Motor neuron (in vitro differentiated cells): Measurements from ENCODE around the gene C1orf159. TPM values are rescaled to one million over a fixed set of nuclear protein-coding genes. Genes with fewer than 3 reads are reported as not detected.
A peak's percentile ranks its signal among the peaks of the same experiment; 100 is the strongest.
"Not testable (repeated sequence)": the region's sequence is repeated elsewhere in the genome, so short reads cannot be mapped to it uniquely, and the experiment has no call there.

ENCODE experiments used
- ATAC-seq, 8 experiments: fragments of 200-7000 bp; cut with Tn5 transposase; replicated peaks in 6 of 8; 2 replicates each; pipeline ENCODE4 v1.8.0; 2021; ENCODE audit warnings: mild to moderate bottlenecking in 8 of 8, moderate library complexity in 8 of 8
- H3K27ac ChIP-seq, 2 donors: fragments of 250-450 bp; sonication (Bioruptor Pico); 2 replicates each; pipeline ENCODE4 v1.9.0; 2021; ENCODE audit warnings: antibody characterized with exemption in 2 of 2, mild to moderate bottlenecking in 2 of 2, moderate library complexity in 1 of 2
- H3K4me1 ChIP-seq, 2 donors: fragments of 250-450 bp; sonication (Bioruptor Pico); replicated peaks in 1 of 2; 2 replicates each; pipeline ENCODE4 v1.6.1; 2021; ENCODE audit warnings: antibody characterized with exemption in 2 of 2, mild to moderate bottlenecking in 2 of 2, moderate library complexity in 1 of 2
- H3K4me3 ChIP-seq, 5 donors: fragments of 250-450 bp; sonication (Bioruptor Pico); 2 replicates each; pipeline ENCODE4 v1.9.0; 2021; ENCODE audit warnings: antibody characterized with exemption in 5 of 5, mild to moderate bottlenecking in 5 of 5, moderate library complexity in 4 of 5
- WGBS, 10 experiments: fragments of 450-650 bp; shearing (Covaris generic); methylation state at CpG; one replicate each; pipeline ENCODE4 v1.0.0; 2022; 5-methylcytosine and 5-hydroxymethylcytosine counted together
- in situ Hi-C, 9 experiments: fragments of 400-800 bp; cut with MboI; loops; one replicate each; pipeline ENCODE4 v1.15.0; 2021; ENCODE audit warnings: low sequenced_read_pairs in 9 of 9, low pct_unique_long_range_greater_than_20kb in 2 of 9; ENCODE audit not compliant: unreplicated experiment in 9 of 9
- total RNA-seq, 8 experiments: library from RNA; unstranded; fragments of 300-600 nt; gene quantifications; 2 replicates each; pipeline versions ENCODE4 v1.2.3 to v1.2.4, GENCODE V29; 2022

The C1orf159 gene
- total RNA-seq, 8 experiments from 2014 or later = 5.8 to 17.9 (median 9.7) TPM

DNA sequence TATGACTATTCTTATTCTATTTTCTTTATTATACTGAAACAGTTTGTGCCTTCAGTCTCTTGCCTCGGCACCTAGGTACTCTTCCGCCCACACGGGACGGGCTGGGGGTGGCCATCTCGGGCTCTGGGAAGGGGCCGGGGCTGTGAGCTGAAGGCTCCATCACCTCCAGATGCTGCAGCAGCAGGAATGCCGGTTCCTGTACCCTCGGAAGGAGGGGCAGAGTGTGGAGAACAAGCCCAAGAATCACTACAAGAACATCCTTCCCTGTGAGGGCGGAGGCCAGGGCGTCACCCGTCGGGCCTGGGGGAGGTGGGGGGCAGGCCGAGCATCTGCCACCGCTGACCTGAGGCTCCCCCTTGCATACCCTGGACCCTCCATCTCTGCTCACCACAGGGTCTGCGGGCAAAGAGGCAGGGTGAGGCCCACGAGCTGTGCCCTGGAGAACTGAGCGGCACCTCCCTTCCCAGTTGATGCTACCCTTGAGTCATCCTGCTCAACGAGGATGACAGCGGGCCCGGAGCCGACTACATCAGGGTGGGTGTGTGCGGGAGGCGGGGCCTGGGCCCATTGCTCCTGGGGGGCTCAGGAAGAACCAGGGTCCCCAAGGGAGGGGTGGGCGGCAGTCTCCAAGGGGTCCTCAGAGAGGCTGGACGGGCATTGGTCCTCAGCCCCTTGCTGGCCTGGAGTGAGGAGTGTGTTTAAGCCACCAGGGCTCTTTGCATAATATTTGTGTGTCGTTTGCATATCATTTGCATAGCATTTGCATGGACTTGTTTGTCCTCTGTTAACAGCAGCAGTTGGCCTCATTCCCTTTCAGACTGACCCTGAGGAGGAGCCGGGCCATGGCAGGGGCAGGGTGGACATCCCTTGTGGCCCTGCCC, 49.2 kb downstream of the C1orf159 start:
- H3K27ac ChIP-seq = no peak overlapping the region
- peaks cover 26 to 59% of the 10 kb centered on the region in 2 donors for H3K4me1 ChIP-seq
- ATAC-seq = peak in 3 of 8 experiments; percentile 9 to 64 (median 41)
- in situ Hi-C loops = no loop called here
- H3K4me3 ChIP-seq = peak overlapping the region in 1 of 5 donors; percentile 51
- WGBS, 10 experiments = 6 to 70% (median 30%) methylated on average over 1 to 10 of the region's 27 CpGs; no CpG with 5 or more reads in 3 of the 10 experiments

DNA sequence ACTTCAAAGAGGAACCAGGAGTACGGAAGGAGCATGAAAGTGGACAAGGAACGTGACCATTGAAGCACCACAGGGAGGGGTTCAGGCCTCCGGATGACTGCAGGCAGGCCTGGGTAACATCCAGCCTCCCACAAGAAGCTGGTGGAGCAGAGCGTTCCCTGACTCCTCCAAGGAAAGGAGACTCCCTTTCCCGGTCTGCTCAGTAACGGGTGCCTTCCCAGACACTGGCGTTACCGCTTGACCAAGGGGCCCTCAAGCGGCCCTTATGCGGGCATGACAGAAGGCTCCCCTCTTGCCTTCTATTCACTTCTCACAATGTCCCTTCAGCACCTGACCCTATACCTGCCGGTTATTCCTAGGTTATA, 50.0 kb downstream of the C1orf159 start:
- 12 to 75% (median 53%) methylated on average over 3 to 11 of the region's 11 CpGs; no CpG with 5 or more reads in 2 of the 10 experiments for WGBS, 10 experiments
- ATAC-seq, H3K27ac ChIP-seq, H3K4me3 ChIP-seq, in situ Hi-C loops: not testable (repeated sequence)
- peaks cover 26 to 60% of the 10 kb centered on the region in 2 donors for H3K4me1 ChIP-seq

DNA sequence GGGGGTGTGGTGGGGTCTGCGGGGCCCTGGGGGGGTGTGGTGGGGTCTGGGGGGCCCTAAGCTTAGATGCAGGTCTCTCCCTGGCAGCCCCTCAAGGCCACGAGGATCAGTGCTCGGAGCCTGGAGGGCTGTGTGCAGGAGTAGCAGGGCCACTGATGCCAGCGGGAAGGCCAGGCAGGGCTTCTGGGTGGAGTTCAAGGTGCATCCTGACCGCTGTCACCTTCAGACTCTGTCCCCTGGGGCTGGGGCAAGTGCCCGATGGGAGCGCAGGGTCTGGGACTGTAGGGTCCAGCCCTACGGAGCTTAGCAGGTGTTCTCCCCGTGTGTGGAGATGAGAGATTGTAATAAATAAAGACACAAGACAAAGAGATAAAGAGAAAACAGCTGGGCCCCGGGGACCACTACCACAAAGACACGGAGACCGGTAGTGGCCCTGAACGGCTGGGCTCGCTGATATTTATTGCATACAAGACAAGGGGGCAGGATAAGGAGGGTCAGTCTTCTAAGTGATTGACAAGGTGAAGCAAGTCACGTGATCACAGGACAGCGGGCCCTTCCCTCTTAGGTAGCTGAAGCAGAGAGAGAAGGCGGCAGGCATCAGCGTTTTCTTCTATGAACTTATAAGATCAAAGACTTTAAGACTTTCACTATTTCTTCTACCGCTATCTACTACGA, 50.5 kb downstream of the C1orf159 start:
- Histone ChIP-seq H3K4me3 (no peak overlapping the region), H3K27ac (no peak overlapping the region), H3K4me1 (peaks cover 26 to 55% of the 10 kb centered on the region in 2 donors)
- in situ Hi-C loops = no loop called here
- 0 to 93% (median 39%) methylated on average over 1 to 15 of the region's 20 CpGs for WGBS, 10 experiments
- no peak for ATAC-seq

DNA sequence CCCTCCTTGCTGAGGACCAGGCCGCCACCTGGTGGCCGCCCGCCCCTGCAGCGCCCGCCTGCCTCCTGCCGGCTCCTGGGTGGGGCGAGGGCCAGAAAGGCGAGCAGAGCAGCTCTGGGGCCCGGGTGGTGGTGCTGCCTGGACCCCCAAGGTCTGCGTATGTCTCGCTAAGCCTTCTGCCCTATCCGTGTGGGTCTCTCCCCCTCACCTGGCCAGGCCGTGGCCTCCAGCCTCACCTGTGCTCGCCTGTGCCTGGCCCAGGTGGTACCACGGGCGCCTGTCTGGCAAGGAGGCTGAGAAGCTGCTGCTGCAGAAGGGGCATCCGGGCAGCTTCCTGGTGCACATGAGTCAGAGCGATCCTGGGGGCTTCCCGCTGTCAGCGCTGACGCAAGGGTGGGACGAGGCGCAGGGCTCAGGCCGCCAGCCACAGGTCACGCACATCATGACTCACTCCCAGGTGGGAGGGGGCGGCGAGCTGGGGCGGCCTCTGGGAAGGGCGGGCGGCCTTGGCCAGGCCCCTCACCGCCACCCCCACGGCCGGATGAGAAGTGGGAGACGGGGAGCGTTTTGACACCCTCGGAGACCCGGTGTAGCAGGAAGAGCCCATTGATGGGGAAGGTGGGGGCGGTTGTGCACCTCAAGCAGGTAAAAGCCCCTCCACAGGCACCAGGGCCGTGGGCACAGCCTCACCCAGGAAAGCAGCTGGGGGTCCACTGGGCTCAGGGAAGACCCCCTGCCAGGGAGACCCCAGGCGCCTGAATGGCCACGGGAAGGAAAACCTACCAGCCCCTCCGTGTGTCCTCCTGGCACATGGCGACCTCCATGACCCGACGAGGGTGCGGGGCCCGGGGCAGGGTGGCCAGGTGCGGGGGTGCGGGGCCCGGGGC, 51.7 kb downstream of the C1orf159 start:
- peak overlapping the region in 2 of 5 donors; percentile 17 to 24 for H3K4me3 ChIP-seq
- H3K4me1 ChIP-seq = peaks cover 22 to 50% of the 10 kb centered on the region in 2 donors
- H3K27ac ChIP-seq = peak overlapping the region in 1 of 2 donors; percentile 62
- in situ Hi-C loops = no loop called here
- WGBS, 10 experiments = 5 to 12% (median 8%) methylated on average over 2 to 17 of the region's 50 CpGs; no CpG with 5 or more reads in 6 of the 10 experiments
- peak; percentile 55 to 70 (median 64) for ATAC-seq

DNA sequence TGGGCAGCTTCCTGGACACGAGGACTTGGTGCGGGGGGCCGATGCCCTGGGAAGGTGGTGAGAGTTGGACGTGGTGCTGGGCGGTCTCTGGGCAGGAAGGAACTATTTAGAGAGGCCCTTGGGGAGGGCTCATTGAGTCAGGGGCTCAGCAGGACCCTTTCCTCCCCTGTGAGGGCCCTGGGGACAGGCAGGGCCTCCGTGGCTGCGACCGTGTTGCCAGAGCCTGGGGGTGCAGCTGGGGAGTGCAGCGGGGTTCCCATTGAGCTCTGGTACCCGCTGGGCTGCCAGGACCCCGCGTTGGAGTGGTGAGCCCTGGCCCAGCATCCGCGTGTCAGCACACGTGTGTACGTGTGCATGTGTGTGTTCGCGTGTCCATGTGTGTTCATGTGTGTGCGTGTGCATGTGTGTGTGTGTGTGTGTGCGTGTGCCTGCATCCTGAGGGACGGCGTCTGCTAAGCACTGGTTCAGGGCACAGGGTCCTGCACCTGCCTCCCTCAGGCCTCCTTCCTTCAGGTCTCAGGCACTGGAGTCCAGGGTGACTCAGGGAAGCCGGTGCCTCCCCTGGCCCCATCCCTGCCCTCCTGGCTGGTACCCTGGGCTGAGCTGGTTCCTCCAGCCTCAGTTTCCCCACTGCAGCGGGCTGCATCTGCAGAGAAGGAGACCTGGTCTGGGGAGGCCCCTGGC, 52.5 kb downstream of the C1orf159 start:
- ATAC-seq = peak in 1 of 8 experiments; percentile 1
- peak overlapping the region in 1 of 2 donors; percentile 62 for H3K27ac ChIP-seq
- peaks cover 25 to 54% of the 10 kb centered on the region in 2 donors for H3K4me1 ChIP-seq
- 20 to 92% (median 43%) methylated on average over 1 to 8 of the region's 24 CpGs; no CpG with 5 or more reads in 5 of the 10 experiments for WGBS, 10 experiments
- peak overlapping the region in 2 of 5 donors; percentile 17 to 24 for H3K4me3 ChIP-seq
- in situ Hi-C loops = no loop called here

DNA sequence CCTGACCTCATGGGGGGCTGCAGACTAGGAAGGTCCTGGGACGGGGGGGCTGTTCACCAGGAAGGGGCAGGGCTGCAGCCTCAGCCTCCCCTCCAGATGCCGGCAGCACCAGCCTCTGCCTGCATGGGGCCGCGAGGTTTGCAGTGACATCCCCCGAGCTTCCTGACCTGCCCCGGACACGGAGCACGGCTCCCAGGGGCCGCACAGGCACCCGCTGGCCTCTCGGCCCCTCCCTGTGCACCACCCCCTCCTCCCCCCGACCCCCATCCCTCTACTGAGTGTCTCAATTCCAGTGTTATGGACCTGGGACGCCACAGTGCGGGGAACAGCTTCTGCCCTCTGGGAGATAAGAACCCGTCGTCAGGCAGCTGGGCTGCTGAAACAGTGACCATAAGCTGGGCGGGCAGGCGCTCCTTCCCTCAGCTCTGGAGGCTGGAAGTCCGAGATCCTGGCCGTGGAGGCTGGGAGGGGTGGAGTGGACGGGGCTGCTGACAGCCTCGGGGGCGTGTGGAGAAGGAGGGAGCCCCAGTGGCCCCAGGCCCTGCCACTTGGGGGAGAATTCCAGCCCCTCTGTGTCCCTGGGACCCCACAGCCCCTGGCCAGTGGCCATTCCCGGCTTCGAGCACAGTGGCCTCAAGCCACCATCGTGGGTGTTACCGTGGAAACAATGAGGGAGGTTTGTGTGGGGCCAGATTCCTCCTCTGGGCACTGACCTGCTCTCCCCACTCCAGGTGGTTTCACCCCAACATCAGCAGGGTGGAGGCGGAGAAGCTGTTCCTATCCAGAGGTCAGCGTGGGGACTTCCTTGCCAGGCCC, 53.3 kb downstream of the C1orf159 start:
- WGBS, 10 experiments = 30 to 80% (median 38%) methylated on average over 1 to 4 of the region's 29 CpGs; no CpG with 5 or more reads in 6 of the 10 experiments
- in situ Hi-C loops = no loop called here
- ATAC-seq = peak in 1 of 8 experiments; percentile 5
- H3K27ac ChIP-seq = no peak overlapping the region
- H3K4me3 ChIP-seq = peak overlapping the region in 2 of 5 donors; percentile 3 to 11
- peaks cover 17 to 51% of the 10 kb centered on the region in 2 donors for H3K4me1 ChIP-seq

DNA sequence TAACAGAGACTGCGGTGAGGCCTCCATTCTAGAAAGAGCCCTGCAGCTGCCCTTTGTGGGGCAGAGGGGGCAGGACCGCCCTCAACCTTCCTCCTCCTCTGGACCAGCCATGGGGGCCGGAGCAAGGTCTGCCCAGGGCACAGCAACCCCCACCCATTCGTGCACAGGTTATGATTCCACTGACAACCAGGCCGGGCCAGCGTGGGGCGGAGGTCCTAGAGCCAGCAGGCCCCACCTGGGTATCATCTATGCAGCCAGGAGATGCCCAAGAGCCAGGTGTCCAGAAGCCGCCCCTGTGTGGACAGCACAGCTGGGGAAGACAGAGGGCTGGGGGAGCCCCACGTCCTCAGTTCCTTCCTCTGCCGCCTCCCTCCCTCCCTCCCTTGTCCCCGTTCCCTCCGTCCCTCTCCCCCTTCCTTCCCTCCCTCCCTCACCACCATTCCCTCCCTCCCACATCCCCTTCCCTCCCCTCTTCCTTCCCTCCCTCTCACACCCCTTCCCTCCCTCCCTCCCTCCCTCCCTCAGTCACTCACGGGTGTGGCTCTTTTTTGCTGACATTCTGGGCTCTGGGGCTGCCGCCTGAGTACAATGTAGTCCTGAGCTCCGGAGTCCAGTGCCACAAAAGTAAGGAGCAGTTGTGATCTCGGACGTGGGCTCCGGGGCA, 54.1 kb downstream of the C1orf159 start:
- peak overlapping the region in 2 of 5 donors; percentile 3 to 11 for H3K4me3 ChIP-seq
- 14 to 100% (median 64%) methylated on average over 1 to 7 of the region's 18 CpGs; no CpG with 5 or more reads in 4 of the 10 experiments for WGBS, 10 experiments
- H3K27ac ChIP-seq = no peak overlapping the region
- peak in 2 of 8 experiments; percentile 8 to 17 for ATAC-seq
- in situ Hi-C loops = no loop called here
- H3K4me1 ChIP-seq = peaks cover 16 to 49% of the 10 kb centered on the region in 2 donors

DNA sequence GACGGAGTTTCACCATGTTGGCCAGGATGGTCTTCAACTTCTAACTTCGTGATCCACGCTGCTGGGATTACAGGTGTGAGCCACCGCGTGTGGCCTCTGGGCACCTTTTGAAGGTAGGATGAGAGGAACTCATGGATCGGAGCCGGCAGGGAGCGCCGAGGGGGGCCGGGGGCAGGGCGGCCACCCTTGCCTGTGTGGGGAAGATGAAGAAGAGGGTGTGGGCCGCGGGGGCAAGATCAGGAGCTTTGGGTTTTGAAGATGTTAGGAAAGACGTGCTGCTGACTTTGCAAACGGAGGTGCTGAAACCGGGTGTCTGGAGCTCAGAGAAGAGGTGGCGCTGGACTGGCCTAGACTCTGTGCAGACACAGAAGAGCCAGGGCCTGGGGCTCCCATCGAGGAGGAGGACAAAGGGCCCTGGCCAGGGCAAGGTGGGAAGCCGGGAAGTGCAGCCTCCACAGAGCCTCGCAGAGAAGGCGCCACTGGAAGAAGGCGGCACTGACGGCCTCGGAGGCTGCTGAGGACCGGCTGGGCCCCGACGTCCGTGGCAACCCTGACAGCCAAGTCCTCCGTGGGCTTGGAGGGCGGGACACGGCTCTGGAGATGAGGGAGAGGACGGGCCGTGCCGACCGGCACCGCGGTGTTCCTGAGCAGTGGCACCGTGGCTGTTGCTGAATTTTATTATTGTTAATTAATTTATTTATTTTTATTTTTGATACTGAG, 55.4 kb downstream of the C1orf159 start:
- Histone ChIP-seq H3K4me3 (peak overlapping the region in 2 of 5 donors; percentile 46 to 53), H3K4me1 (peaks cover 16 to 47% of the 10 kb centered on the region in 2 donors), H3K27ac (no peak overlapping the region)
- ATAC-seq = no peak
- in situ Hi-C loops = no loop called here
- 11 to 100% (median 36%) methylated on average over 1 to 27 of the region's 38 CpGs; no CpG with 5 or more reads in 3 of the 10 experiments for WGBS, 10 experiments

DNA sequence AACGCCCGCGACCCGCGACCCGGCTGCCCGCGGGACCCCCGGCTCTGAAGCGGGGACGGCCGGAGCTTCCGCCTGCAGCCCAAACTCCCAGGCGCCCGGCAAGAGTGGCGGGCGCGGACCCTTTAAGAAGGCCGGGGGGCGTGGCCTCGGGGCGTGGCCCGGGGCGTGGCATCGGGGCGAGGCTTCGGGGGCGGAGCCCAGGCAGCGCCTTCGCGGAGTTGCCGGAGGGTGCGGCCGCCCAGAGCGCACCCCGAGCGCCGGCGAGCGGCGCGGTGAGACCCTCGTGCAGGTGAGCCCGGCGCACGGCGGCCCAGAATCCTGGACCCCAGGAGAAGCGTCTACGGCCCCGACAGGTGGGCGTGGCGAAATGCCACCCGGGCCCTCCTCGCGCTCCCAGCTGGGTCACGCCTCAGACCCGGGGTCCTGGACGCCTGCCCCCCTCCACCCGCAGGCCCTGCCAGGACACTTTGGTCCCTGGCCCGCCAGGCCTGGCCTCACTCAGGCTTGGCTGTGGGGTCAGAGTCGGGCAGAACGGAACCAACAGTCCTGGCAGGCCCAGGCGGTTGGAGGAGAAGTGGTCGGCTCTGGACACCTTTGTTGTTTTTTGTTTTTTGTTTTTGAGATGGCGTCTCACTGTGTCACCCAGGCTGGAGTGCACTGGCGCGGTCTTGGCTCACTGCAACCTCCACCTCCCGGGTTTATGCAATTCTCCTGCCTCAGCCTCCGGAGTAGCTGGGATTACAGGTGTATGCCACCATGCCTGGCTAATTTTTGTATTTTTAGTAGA, 56.2 kb downstream of the C1orf159 start:
- H3K4me3 ChIP-seq = peak overlapping the region; percentile 27 to 53 (median 44)
- H3K27ac ChIP-seq = no peak overlapping the region
- in situ Hi-C loops = no loop called here
- 0 to 25% (median 3%) methylated on average over 3 to 29 of the region's 69 CpGs; no CpG with 5 or more reads in 5 of the 10 experiments for WGBS, 10 experiments
- peaks cover 16 to 45% of the 10 kb centered on the region in 2 donors for H3K4me1 ChIP-seq
- ATAC-seq = peak; percentile 4 to 80 (median 66)

DNA sequence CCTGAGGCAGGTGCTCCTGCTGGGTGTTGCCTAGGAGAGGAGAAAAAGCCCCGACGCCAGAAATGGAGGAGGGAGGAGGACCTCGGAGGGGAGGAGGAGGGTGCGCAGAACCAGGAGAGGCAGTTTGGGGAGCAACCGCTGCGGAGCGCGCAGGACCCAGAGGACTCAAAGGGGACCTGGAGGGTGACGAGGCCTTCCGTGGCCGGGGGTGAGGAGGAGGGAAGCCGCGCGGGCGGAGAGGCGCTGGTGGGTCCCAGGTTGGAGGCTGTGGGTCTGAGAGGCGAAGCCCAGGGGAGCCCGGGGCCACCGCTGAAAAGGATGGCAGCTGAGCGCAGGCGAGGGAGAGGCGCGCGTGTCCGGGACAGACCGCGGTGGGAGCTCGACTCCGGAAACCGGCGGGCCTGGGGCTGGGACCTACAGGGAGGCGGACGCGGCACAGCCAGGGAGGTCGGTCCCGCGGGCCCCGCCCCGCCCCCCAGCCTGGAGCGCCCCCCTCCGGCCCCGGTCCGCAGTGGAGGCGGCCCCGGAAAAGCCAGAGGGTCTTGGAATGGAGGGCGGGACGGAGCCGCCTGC, 56.9 kb downstream of the C1orf159 start:
- peaks cover 11 to 39% of the 10 kb centered on the region in 2 donors for H3K4me1 ChIP-seq
- in situ Hi-C loops = no loop called here
- peak in 6 of 8 experiments; percentile 47 to 56 (median 50) for ATAC-seq
- no peak overlapping the region for H3K27ac ChIP-seq
- H3K4me3 ChIP-seq = peak overlapping the region; percentile 27 to 53 (median 44)
- WGBS, 10 experiments = 2% methylated on average over 9 of the region's 48 CpGs; no CpG with 5 or more reads in 9 of the 10 experiments
